Activated T-helper 17 cell treated with anti-CD3 and anti-CD28 coated beads, Interleukin-2, amount 50 U/mL, for 72 hours (primary cell): ENCODE data around the gene TPM1. TPM values are rescaled to one million over a fixed set of nuclear protein-coding genes. Genes with fewer than 3 reads are reported as not detected.

Experiments used
- ATAC-seq: fragments of 150-1000 bp; cut with Tn5 transposase; replicated peaks from 2 replicates; pipeline ENCODE4 v1.10.0; 2021; ENCODE audit warnings: mild to moderate bottlenecking, moderate library complexity
- H3K27ac Mint-ChIP-seq: one replicate; pipeline ENCODE4 v1.8.0; 2022; ENCODE audit warnings: mixed read lengths
- H3K27me3 Mint-ChIP-seq: one replicate; pipeline ENCODE4 v1.8.0; 2022; ENCODE audit warnings: mixed read lengths
- H3K36me3 Mint-ChIP-seq: one replicate; pipeline ENCODE4 v1.8.0; 2022; ENCODE audit warnings: low read depth, mild to moderate bottlenecking, mixed read lengths
- H3K4me1 Mint-ChIP-seq: one replicate; pipeline ENCODE4 v1.8.0; 2022; ENCODE audit warnings: mixed read lengths
- H3K4me3 Mint-ChIP-seq: one replicate; pipeline ENCODE4 v1.8.0; 2022; ENCODE audit warnings: mild to moderate bottlenecking, mixed read lengths
- H3K9me3 Mint-ChIP-seq: one replicate; pipeline ENCODE4 v1.8.0; 2022; ENCODE audit warnings: mixed read lengths
- total RNA-seq, 2 donors: library from RNA; stranded (reverse); gene quantifications; one replicate each; pipeline ENCODE4 v1.2.3, GENCODE V29; 2022

Gene TPM1
- total RNA-seq, 2 donors from 2014 or later: 3.0 to 9.7 TPM

GRCh38 chr15:63076714-63077046 is 34.1 kb downstream of the TPM1 start:
- Mint-ChIP-seq H3K4me3 (no peak overlapping the region), H3K27me3 (peaks cover 14% of the 10 kb centered on the region), H3K27ac (no peak overlapping the region), H3K36me3 (no peaks in the 10 kb centered on the region), H3K9me3 (no peaks in the 10 kb centered on the region), H3K4me1 (no peaks in the 10 kb centered on the region)
- no peak for ATAC-seq

DNA sequence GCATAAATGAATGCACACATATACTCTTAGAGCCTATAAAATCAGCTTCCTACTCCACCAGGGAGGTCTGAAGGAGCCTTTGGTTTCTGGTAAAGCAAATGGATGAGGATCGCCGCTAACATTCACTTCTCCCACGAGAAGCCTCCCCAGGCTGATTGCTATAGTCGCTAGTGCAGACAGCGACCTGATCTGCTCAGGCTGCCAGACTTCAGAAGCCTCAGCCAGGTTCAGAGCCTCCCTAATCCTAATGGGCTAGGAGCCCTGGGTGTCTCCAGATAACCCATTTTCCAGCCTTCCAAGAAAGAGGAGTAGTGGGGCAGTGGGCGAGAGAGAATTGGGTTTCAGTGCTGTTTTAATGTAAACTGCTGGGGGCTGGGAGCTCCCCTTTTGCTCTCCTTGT is 35.4 kb downstream of the TPM1 start:
- peaks cover 14% of the 10 kb centered on the region for H3K27me3 Mint-ChIP-seq
- H3K4me1 Mint-ChIP-seq: no peaks in the 10 kb centered on the region
- H3K36me3 Mint-ChIP-seq: no peaks in the 10 kb centered on the region
- ATAC-seq: no peak
- no peak overlapping the region for H3K27ac Mint-ChIP-seq
- H3K9me3 Mint-ChIP-seq: no peaks in the 10 kb centered on the region
- no peak overlapping the region for H3K4me3 Mint-ChIP-seq

DNA sequence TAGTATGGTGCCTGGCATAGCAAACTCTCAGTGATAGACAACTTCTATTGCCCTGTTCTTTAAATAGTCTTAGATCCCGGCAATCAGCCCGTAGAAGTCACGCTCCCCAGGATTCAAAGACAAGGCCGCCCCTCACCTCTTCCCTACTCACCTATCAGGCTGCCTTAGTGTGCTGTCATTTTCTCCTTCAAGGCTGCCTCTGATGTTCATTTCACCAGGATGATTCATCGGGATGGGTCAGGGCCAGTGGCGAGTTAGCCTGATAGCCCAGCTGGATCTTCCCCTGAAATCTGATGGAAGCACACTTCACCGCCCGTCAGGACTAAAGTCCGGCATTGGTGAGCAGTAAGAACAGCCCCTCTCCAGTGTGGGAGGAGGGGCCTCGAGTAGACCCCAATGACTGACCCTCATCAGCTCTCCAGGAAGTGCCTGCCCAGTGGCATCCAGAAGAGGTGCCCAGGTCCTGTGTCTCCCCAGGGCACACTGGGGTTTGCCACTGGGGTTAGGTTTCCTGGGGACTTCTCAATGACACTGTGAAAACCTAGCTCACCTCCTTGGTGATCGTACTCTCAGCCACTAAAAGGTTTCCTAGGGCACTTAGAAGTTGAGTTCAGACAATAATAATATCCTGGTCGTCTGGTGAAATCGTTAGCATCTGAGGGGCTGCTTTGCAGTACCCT is 37.5 kb downstream of the TPM1 start:
- Mint-ChIP-seq H3K36me3 (no peaks in the 10 kb centered on the region), H3K27ac (no peak overlapping the region), H3K9me3 (no peaks in the 10 kb centered on the region), H3K4me3 (no peak overlapping the region), H3K4me1 (no peaks in the 10 kb centered on the region), H3K27me3 (peaks cover 14% of the 10 kb centered on the region)
- ATAC-seq: no peak

- peaks cover 14% of the 10 kb centered on the region for H3K27me3 Mint-ChIP-seq
- ATAC-seq: no peak
- H3K27ac Mint-ChIP-seq: no peak overlapping the region
- H3K4me1 Mint-ChIP-seq: no peaks in the 10 kb centered on the region
- H3K4me3 Mint-ChIP-seq: no peak overlapping the region
- no peaks in the 10 kb centered on the region for H3K9me3 Mint-ChIP-seq
- no peaks in the 10 kb centered on the region for H3K36me3 Mint-ChIP-seq
These were observed 38.2 kb downstream of the TPM1 start for GRCh38 chr15:63080634-63081250.

GRCh38 chr15:63082366-63082765 is 39.8 kb downstream of the TPM1 start:
- H3K4me3 Mint-ChIP-seq: no peak overlapping the region
- no peaks in the 10 kb centered on the region for H3K36me3 Mint-ChIP-seq
- ATAC-seq: no peak
- H3K9me3 Mint-ChIP-seq: no peaks in the 10 kb centered on the region
- H3K4me1 Mint-ChIP-seq: no peaks in the 10 kb centered on the region
- no peak overlapping the region for H3K27ac Mint-ChIP-seq
- peaks cover 14% of the 10 kb centered on the region for H3K27me3 Mint-ChIP-seq

DNA sequence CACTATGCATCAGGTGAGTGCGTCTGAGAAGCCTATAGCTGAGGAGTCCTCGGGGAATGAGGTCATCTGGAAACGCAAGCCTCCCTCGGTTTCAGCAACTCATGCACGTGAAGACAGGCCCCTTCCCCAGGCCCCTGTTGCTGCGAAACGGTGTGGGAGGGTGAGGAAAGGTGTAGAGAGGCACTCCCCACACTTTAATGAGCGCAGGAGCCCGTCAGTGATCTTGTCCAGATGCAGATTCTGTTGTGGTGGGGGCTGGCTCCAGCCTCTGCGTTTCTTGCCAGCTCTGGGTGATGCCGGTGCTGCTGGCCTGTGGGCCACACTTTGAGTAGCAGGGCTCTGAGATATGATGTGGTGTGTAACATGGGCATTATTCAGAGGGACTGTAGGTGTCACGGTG is 40.5 kb downstream of the TPM1 start:
- Mint-ChIP-seq H3K4me1 (no peaks in the 10 kb centered on the region), H3K36me3 (no peaks in the 10 kb centered on the region), H3K27ac (no peak overlapping the region), H3K9me3 (no peaks in the 10 kb centered on the region), H3K4me3 (no peak overlapping the region), H3K27me3 (peaks cover 14% of the 10 kb centered on the region)
- no peak for ATAC-seq

DNA sequence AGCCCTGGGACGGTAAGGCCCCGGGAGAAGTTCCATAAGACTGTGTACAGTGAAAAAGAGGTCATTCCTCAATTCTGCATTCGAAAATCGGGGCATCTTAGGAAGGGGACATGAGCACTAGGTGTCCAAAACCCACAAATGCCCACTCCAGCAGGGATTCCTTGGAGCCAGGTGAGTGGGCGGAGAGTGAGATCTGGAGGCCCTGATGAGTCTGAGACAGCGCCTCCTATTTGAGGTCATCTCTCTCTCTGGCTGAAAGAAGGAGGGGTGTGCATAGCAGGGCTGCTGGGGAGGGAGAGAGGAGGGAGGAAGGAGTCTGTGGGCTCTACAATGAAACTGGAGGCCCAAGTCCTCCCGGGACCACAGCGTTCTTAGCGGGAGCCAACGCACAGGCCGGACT is 41.0 kb downstream of the TPM1 start:
- no peaks in the 10 kb centered on the region for H3K9me3 Mint-ChIP-seq
- H3K4me3 Mint-ChIP-seq: no peak overlapping the region
- H3K27me3 Mint-ChIP-seq: peaks cover 13% of the 10 kb centered on the region
- no peak overlapping the region for H3K27ac Mint-ChIP-seq
- no peaks in the 10 kb centered on the region for H3K4me1 Mint-ChIP-seq
- no peak for ATAC-seq
- no peaks in the 10 kb centered on the region for H3K36me3 Mint-ChIP-seq

GRCh38 chr15:63084806-63085205 is 42.3 kb downstream of the TPM1 start:
- no peak overlapping the region for H3K4me3 Mint-ChIP-seq
- peaks cover 6% of the 10 kb centered on the region for H3K27me3 Mint-ChIP-seq
- H3K36me3 Mint-ChIP-seq: no peaks in the 10 kb centered on the region
- ATAC-seq: no peak
- no peaks in the 10 kb centered on the region for H3K9me3 Mint-ChIP-seq
- no peaks in the 10 kb centered on the region for H3K4me1 Mint-ChIP-seq
- H3K27ac Mint-ChIP-seq: no peak overlapping the region

DNA sequence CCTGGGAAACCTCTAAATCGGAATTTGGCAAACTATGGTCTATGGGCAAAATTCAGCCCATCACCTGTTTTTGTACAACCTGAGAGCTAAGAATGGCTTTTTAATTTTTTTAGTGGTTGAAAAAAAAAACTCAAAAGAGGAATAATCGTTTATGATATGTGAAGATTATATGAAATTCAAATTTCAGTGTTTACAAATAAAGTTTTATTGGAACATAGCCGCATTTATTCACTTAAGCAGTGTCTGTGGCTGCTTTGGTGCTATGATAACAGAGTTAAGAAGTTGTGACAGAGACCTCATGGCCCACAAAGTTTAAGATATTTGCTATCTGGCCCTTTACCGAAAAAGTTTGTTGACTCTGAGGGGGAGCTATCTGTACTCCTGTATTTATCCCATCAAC is 42.7 kb downstream of the TPM1 start:
- Mint-ChIP-seq H3K27me3 (peaks cover 4% of the 10 kb centered on the region), H3K9me3 (no peaks in the 10 kb centered on the region), H3K4me1 (no peaks in the 10 kb centered on the region), H3K27ac (no peak overlapping the region), H3K36me3 (no peaks in the 10 kb centered on the region), H3K4me3 (no peak overlapping the region)
- ATAC-seq: no peak

DNA sequence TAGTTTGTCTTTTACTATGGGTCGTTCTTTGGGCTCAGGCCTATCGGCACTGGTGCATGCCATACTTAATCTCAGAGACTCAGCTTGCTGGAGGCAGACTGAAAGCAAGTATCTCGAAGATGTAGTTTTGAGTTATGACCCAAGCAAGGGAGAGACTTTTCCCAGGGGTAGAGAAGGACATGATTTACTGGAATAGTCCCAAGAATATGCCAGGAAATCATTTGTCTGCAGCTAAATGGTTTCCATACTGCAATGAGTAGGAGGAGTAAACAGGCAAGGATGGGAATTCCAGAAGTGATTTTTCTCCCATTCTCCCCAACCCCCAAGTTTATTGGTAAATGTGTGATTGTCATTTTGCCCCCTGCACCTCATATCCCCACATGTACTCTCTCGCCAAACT is 43.7 kb downstream of the TPM1 start:
- Mint-ChIP-seq H3K36me3 (no peaks in the 10 kb centered on the region), H3K9me3 (no peaks in the 10 kb centered on the region), H3K4me1 (no peaks in the 10 kb centered on the region), H3K4me3 (no peak overlapping the region), H3K27me3 (no peaks in the 10 kb centered on the region), H3K27ac (no peak overlapping the region)
- ATAC-seq: no peak

DNA sequence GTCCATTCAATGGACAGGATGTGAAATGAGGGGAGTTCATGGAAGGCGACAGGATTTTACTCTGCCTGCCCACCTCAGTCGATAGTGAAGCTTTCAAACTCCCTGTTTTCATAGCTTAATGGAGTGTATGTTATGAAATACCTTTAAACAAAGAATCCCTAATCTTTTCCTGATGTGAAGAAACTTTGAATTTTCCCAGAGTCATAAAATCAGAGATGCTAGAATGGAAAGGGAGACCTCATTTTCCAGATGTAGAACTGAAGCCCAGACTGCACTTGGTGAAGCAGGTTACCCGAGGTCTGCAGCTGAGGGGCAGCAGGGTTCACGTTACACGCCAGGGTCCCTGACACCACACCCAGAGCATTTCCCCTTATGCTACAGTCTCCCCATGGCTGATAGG is 44.4 kb downstream of the TPM1 start:
- no peaks in the 10 kb centered on the region for H3K36me3 Mint-ChIP-seq
- no peaks in the 10 kb centered on the region for H3K27me3 Mint-ChIP-seq
- H3K4me1 Mint-ChIP-seq: no peaks in the 10 kb centered on the region
- H3K4me3 Mint-ChIP-seq: no peak overlapping the region
- no peaks in the 10 kb centered on the region for H3K9me3 Mint-ChIP-seq
- no peak overlapping the region for H3K27ac Mint-ChIP-seq
- no peak for ATAC-seq

- Mint-ChIP-seq H3K9me3 (no peaks in the 10 kb centered on the region), H3K27me3 (no peaks in the 10 kb centered on the region), H3K27ac (no peak overlapping the region), H3K4me3 (no peak overlapping the region), H3K36me3 (no peaks in the 10 kb centered on the region), H3K4me1 (no peaks in the 10 kb centered on the region)
- ATAC-seq: no peak
These were observed 46.1 kb downstream of the TPM1 start for GRCh38 chr15:63088533-63089245.

DNA sequence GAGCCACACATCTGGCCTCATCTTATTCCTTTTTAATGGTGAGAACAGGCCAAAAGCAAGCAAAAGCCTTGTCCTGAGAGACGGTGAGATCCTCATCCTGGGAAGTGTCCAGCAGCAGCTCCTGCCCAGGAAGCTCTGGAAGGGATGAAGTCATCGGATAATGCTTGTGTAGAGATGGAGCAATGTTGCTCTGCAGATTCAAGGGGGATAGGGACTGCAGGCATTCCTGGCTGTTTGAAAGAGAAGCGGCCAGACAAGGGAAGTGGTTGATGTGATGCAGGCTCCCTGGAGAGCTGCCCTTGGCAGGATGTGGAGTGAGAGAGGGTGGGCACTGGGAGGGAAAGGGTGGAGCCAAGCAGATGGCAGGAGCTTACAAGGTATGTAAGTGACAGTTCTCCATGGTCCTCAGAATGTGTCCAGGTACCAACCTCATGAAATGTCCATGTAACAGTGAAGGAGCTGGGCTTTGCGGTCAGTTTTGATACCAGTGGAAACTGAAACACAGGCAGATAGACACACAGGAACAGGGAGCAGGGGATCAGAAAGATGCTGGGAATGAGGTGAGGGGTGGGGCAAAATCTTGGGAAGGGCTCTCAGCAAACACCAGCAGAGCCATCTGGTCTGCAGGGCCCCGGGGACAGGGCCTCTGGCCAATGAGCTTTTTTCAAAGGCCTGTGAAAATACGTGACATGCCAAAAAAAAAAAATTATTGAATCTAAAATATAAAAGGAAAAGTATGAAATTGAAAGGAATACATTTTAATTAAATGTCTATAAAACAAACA is 46.9 kb downstream of the TPM1 start:
- H3K27me3 Mint-ChIP-seq: no peaks in the 10 kb centered on the region
- no peak overlapping the region for H3K27ac Mint-ChIP-seq
- H3K4me1 Mint-ChIP-seq: no peaks in the 10 kb centered on the region
- H3K36me3 Mint-ChIP-seq: no peaks in the 10 kb centered on the region
- no peak overlapping the region for H3K4me3 Mint-ChIP-seq
- no peaks in the 10 kb centered on the region for H3K9me3 Mint-ChIP-seq
- no peak for ATAC-seq

DNA sequence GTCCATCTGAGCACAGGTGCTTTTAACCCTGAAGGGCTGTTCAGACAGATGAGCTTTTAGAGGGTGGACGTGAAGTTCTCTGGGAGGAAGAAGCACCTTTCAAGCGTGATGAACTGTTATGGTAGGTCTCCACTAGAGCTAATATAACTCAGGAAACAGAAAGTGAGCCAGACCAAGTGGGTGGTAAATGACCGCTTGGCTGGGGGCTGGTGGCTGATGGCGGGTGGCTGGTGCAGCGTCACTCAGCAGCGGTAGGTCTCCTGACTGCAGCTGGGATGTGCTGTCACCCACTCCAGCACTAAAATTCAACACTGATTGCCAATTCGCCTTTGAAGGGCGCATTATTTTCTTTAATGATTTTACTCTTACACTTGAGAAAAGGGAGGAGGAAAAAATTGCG is 47.9 kb downstream of the TPM1 start:
- Mint-ChIP-seq H3K36me3 (no peaks in the 10 kb centered on the region), H3K4me1 (no peaks in the 10 kb centered on the region), H3K27me3 (no peaks in the 10 kb centered on the region), H3K27ac (no peak overlapping the region), H3K9me3 (no peaks in the 10 kb centered on the region), H3K4me3 (no peak overlapping the region)
- no peak for ATAC-seq

DNA sequence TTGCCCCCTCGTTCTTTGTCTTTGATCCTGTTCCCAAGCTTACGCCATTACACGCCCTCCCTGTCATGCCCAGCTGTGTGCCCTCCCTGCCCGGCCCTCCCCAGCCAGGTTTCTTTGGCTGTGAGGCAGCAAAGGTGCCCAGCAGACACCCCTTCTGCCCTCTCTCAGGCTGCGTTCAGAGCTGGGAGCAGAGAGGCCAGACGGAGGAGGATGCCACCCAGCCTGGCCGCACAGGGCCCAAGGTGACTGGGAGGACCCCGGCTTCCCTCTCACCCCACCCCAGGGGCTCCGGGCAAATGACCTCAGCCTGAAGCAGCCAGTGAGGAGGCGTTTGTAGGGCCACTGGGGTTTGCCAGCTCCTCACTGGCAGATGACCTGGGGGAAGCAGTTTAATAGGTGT is 48.3 kb downstream of the TPM1 start:
- H3K4me1 Mint-ChIP-seq: no peaks in the 10 kb centered on the region
- H3K9me3 Mint-ChIP-seq: no peaks in the 10 kb centered on the region
- H3K27ac Mint-ChIP-seq: no peak overlapping the region
- H3K4me3 Mint-ChIP-seq: no peak overlapping the region
- H3K27me3 Mint-ChIP-seq: no peaks in the 10 kb centered on the region
- no peaks in the 10 kb centered on the region for H3K36me3 Mint-ChIP-seq
- no peak for ATAC-seq
